ENCODE measurements around the gene DIP2B. TPM values are rescaled to one million over a fixed set of nuclear protein-coding genes. Genes with fewer than 3 reads are reported as not detected.
A peak's percentile ranks its signal among the peaks of the same experiment; 100 is the strongest.

Gene DIP2B
- total RNA-seq, 1 experiment from 2014 or later: 20.0 TPM

- H3K36me3 Mint-ChIP-seq (ENCODE audit: insufficient read depth in 1 of 3, low read depth in 3 of 3): no peaks in the 10 kb centered on the region
- H4K20me1 ChIP-seq (ENCODE audit: control insufficient read depth, insufficient read depth, insufficient read length): no peaks in the 10 kb centered on the region
- H3K14ac ChIP-seq (ENCODE audit: insufficient read depth, low read length): no peak overlapping the region
- no peak overlapping the region for H3K4ac ChIP-seq (ENCODE audit: low read depth, low read length)
- H4K91ac ChIP-seq (ENCODE audit: insufficient read length, low read depth, low read length): no peak overlapping the region
- DNase-seq: no peak
- peaks cover 7% of the 10 kb centered on the region; the same call in 1 of the 2 replicates for H3K4me1 ChIP-seq (ENCODE audit: insufficient read depth, low read length)
- no peak overlapping the region for H2BK15ac ChIP-seq (ENCODE audit: low read depth, low read length)
- H2BK5ac ChIP-seq (ENCODE audit: insufficient read length, low read length): no peak overlapping the region
- H2BK12ac ChIP-seq (ENCODE audit: insufficient read length, low read depth, low read length): no peak overlapping the region
- no peak for TF ChIP-seq CTCF (conservative IDR thresholded peaks at IDR 0.05)
- no peak overlapping the region for H3K23ac ChIP-seq (ENCODE audit: insufficient read length, low read depth, low read length)
- no peak overlapping the region for H2BK20ac ChIP-seq (ENCODE audit: low read depth, low read length, poor library complexity, severe bottlenecking)
- no peaks in the 10 kb centered on the region for H3K27me3 ChIP-seq (ENCODE audit: insufficient read depth, low read length)
- no peak overlapping the region for H3K9ac ChIP-seq (ENCODE audit: extremely low read depth, insufficient read length, low read length)
- H3K56ac ChIP-seq (ENCODE audit: insufficient read length, low read depth, low read length): no peak overlapping the region
- H3K4me2 ChIP-seq (ENCODE audit: insufficient read depth, insufficient read length, low read length): no peak overlapping the region
- H4K5ac ChIP-seq (ENCODE audit: insufficient read length, low read depth, low read length): no peak overlapping the region
- H3K9me3 ChIP-seq (ENCODE audit: control insufficient read depth, low read depth, low read length): no peaks in the 10 kb centered on the region
- H3K18ac ChIP-seq (ENCODE audit: insufficient read length, low read depth, low read length): no peak overlapping the region
- no peak overlapping the region for H2AK5ac ChIP-seq (ENCODE audit: insufficient read length, low read length)
- H3T11ph ChIP-seq (ENCODE audit: low read length): no peak overlapping the region
- no peaks in the 10 kb centered on the region for H3K27me3 Mint-ChIP-seq (ENCODE audit: low read depth)
- WGBS (ENCODE audit: extremely low coverage, insufficient read length, low lambda C conversion rate): no CpG with 5 or more reads among the region's 8 CpGs
- peak overlapping the region in 2 of 3 experiments; percentile 85 to 86; a peak in 3 of 7 replicates for H3K27ac Mint-ChIP-seq
- no peak overlapping the region for H4K8ac ChIP-seq (replicated peaks; ENCODE audit: insufficient read length, low read depth, low read length)
- no peak overlapping the region for H3K27ac ChIP-seq (ENCODE audit: insufficient read length, low read depth, low read length)
- H3K23me2 ChIP-seq (ENCODE audit: insufficient read length, low read depth, low read length, poor library complexity, severe bottlenecking): no peaks in the 10 kb centered on the region
- H2BK120ac ChIP-seq (ENCODE audit: low read depth, low read length, poor library complexity, severe bottlenecking): no peak overlapping the region
- H3K4me1 Mint-ChIP-seq: peaks cover 8 to 9% of the 10 kb centered on the region in 2 experiments
- H3K4me3 Mint-ChIP-seq: no peak overlapping the region
- H2AFZ ChIP-seq (ENCODE audit: low read length): no peak overlapping the region
- H3K79me1 ChIP-seq (ENCODE audit: insufficient read depth, low read depth, low read length, poor library complexity, severe bottlenecking): no peaks in the 10 kb centered on the region
- no peaks in the 10 kb centered on the region for H3K9me3 Mint-ChIP-seq
- peaks cover 1% of the 10 kb centered on the region; the same call in 1 of the 2 replicates for H3K79me2 ChIP-seq (ENCODE audit: insufficient read depth, low read length)
Observed at GRCh38 chr12:50589650-50590435, 85.1 kb downstream of the DIP2B start.

Measured in H9 (cell line).